Effector memory CD4-positive, alpha-beta T cell (primary cell): ENCODE measurements around the gene TRABD.
"Not testable (repeated sequence)": the region's sequence is repeated elsewhere in the genome, so short reads cannot be mapped to it uniquely, and the experiment has no call there.

ENCODE experiments used
- DNase-seq, 3 donors: peaks; one replicate each; pipeline ENCODE4 v3.0.0-alpha.2; 2020
- H3K27ac ChIP-seq: 2 replicates; pipeline ENCODE4 v1.7.0; 2013; ENCODE audit warnings: mild to moderate bottlenecking, low read length, moderate library complexity; ENCODE audit not compliant: insufficient read depth, poor library complexity, severe bottlenecking
- H3K27me3 ChIP-seq: replicated peaks from 2 replicates; pipeline ENCODE4 v1.7.0; 2013; ENCODE audit warnings: mild to moderate bottlenecking, low read length; ENCODE audit not compliant: insufficient read depth, control insufficient read depth, poor library complexity, severe bottlenecking
- H3K36me3 ChIP-seq: 2 replicates; pipeline ENCODE4 v1.7.0; 2013; ENCODE audit warnings: mild to moderate bottlenecking, low read length, moderate library complexity; ENCODE audit not compliant: control insufficient read depth, insufficient read depth
- H3K4me1 ChIP-seq: 2 replicates; pipeline ENCODE4 v1.7.0; 2013; ENCODE audit warnings: low read length, mild to moderate bottlenecking; ENCODE audit not compliant: control insufficient read depth, insufficient read depth, poor library complexity, severe bottlenecking
- H3K4me3 ChIP-seq: 2 replicates; pipeline ENCODE4 v1.7.0; 2013; ENCODE audit warnings: low read length, low read depth, mild to moderate bottlenecking; ENCODE audit not compliant: insufficient read depth, poor library complexity, severe bottlenecking
- H3K9me3 ChIP-seq: 2 replicates; pipeline ENCODE4 v1.7.0; 2013; ENCODE audit warnings: mild to moderate bottlenecking, low read length, moderate library complexity; ENCODE audit not compliant: control insufficient read depth

The TRABD gene

GRCh38 chr22:50168490-50169180 is 17.1 kb upstream of the TRABD start:
- H3K4me3 ChIP-seq, DNase-seq, H3K4me1 ChIP-seq, H3K36me3 ChIP-seq, H3K27ac ChIP-seq, H3K9me3 ChIP-seq: not testable (repeated sequence)
- H3K27me3 ChIP-seq, result peaks cover 21% of the 10 kb centered on the region

GRCh38 chr22:50169181-50169759 is 16.4 kb upstream of the TRABD start:
- Histone ChIP-seq H3K4me3 (no peak overlapping the region), H3K27me3 (peaks cover 21% of the 10 kb centered on the region), H3K27ac (no peak overlapping the region), H3K9me3 (no peaks in the 10 kb centered on the region), H3K4me1 (no peaks in the 10 kb centered on the region), H3K36me3 (no peaks in the 10 kb centered on the region)
- DNase-seq, result no peak

GRCh38 chr22:50169774-50170341 is 15.9 kb upstream of the TRABD start:
- no peak for DNase-seq
- H3K4me1 ChIP-seq, result no peaks in the 10 kb centered on the region
- H3K27me3 ChIP-seq, result peaks cover 21% of the 10 kb centered on the region
- H3K36me3 ChIP-seq, result no peaks in the 10 kb centered on the region
- H3K9me3 ChIP-seq, result no peaks in the 10 kb centered on the region
- no peak overlapping the region for H3K27ac ChIP-seq
- no peak overlapping the region for H3K4me3 ChIP-seq

GRCh38 chr22:50170453-50171318 is 15.0 kb upstream of the TRABD start, which contains the start of gene PANX2:
TSS of gene PANX2 (plus strand) at chr22:50170731. CDS start at chr22:50170731, 0 bp downstream.
- no peak within 1 kb of the TSS for H3K27ac ChIP-seq
- no peaks in the 10 kb centered on the region for H3K36me3 ChIP-seq
- H3K4me3 ChIP-seq, result no peak within 1 kb of the TSS
- peaks cover 21% of the 10 kb centered on the region for H3K27me3 ChIP-seq
- no peak for DNase-seq
- H3K4me1 ChIP-seq, result no peaks in the 10 kb centered on the region
- no peaks in the 10 kb centered on the region for H3K9me3 ChIP-seq

GRCh38 chr22:50171319-50171964 is 14.3 kb upstream of the TRABD start:
- no peak overlapping the region for H3K4me3 ChIP-seq
- peaks cover 21% of the 10 kb centered on the region for H3K27me3 ChIP-seq
- H3K4me1 ChIP-seq, result no peaks in the 10 kb centered on the region
- no peak for DNase-seq
- H3K9me3 ChIP-seq, result no peaks in the 10 kb centered on the region
- H3K27ac ChIP-seq, result no peak overlapping the region
- no peaks in the 10 kb centered on the region for H3K36me3 ChIP-seq

GRCh38 chr22:50171965-50172421 is 13.7 kb upstream of the TRABD start:
- Histone ChIP-seq H3K4me1 (no peaks in the 10 kb centered on the region), H3K36me3 (no peaks in the 10 kb centered on the region), H3K27me3 (peaks cover 21% of the 10 kb centered on the region), H3K27ac (no peak overlapping the region), H3K9me3 (no peaks in the 10 kb centered on the region), H3K4me3 (no peak overlapping the region)
- no peak for DNase-seq

- H3K36me3 ChIP-seq, result no peaks in the 10 kb centered on the region
- H3K27ac ChIP-seq, result no peak overlapping the region
- DNase-seq, result no peak
- no peak overlapping the region for H3K4me3 ChIP-seq
- peaks cover 21% of the 10 kb centered on the region for H3K27me3 ChIP-seq
- H3K9me3 ChIP-seq, result no peaks in the 10 kb centered on the region
- H3K4me1 ChIP-seq, result no peaks in the 10 kb centered on the region
These were observed 12.3 kb upstream of the TRABD start for GRCh38 chr22:50173311-50173982.

GRCh38 chr22:50173983-50174355 is 11.7 kb upstream of the TRABD start:
- H3K27me3 ChIP-seq, result peaks cover 19% of the 10 kb centered on the region
- DNase-seq, result no peak

More at GRCh38 chr22:50173983-50174355, 11.7 kb upstream of the TRABD start:
- Histone ChIP-seq H3K36me3 (no peaks in the 10 kb centered on the region), H3K4me3 (no peak overlapping the region), H3K4me1 (no peaks in the 10 kb centered on the region), H3K9me3 (no peaks in the 10 kb centered on the region), H3K27ac (no peak overlapping the region)
